NOMO-1 (cell line): ENCODE results near the gene SRGAP1.
"Not testable (repeated sequence)": the region's sequence is repeated elsewhere in the genome, so short reads cannot be mapped to it uniquely, and the experiment has no call there.

Experiments used
- DNase-seq, 2 experiments: peaks; one replicate each; lab custom pipeline; 2025; ENCODE audit not compliant: unreplicated experiment in 2 of 2; lab: John Stamatoyannopoulos, UW

The SRGAP1 gene

GRCh38 chr12:63997198-63997597 is 152.7 kb downstream of the SRGAP1 start:
- DNase-seq, result no peak

GRCh38 chr12:63998584-63998983 is 154.1 kb downstream of the SRGAP1 start:
- no peak for DNase-seq

GRCh38 chr12:63999853-64000252 is 155.4 kb downstream of the SRGAP1 start:
- DNase-seq, result no peak

- no peak for DNase-seq
These were observed 156.9 kb downstream of the SRGAP1 start for GRCh38 chr12:64001439-64001838.

GRCh38 chr12:64004641-64005040 is 160.1 kb downstream of the SRGAP1 start:
- DNase-seq, result no peak

GRCh38 chr12:64006211-64006825 is 161.8 kb downstream of the SRGAP1 start:
- no peak for DNase-seq

GRCh38 chr12:64007853-64008252 is 163.4 kb downstream of the SRGAP1 start:
- no peak for DNase-seq

GRCh38 chr12:64008596-64008995 is 164.1 kb downstream of the SRGAP1 start:
- DNase-seq, result no peak

GRCh38 chr12:64009321-64010068 is 165.0 kb downstream of the SRGAP1 start:
- DNase-seq, result no peak

GRCh38 chr12:64010069-64010686 is 165.7 kb downstream of the SRGAP1 start:
- no peak for DNase-seq

- DNase-seq, result no peak
These were observed 172.0 kb downstream of the SRGAP1 start for GRCh38 chr12:64016521-64016920.

- not testable (repeated sequence) for DNase-seq
These were observed 173.6 kb downstream of the SRGAP1 start for GRCh38 chr12:64018116-64018515.

GRCh38 chr12:64018524-64018923 is 174.0 kb downstream of the SRGAP1 start:
- DNase-seq, result no peak

GRCh38 chr12:64019101-64019500 is 174.6 kb downstream of the SRGAP1 start:
- DNase-seq, result no peak

- no peak for DNase-seq
These were observed 175.2 kb downstream of the SRGAP1 start for GRCh38 chr12:64019654-64020053.

- DNase-seq, result no peak
These were observed 180.9 kb downstream of the SRGAP1 start for GRCh38 chr12:64025174-64025958.

- no peak for DNase-seq
These were observed 182.8 kb downstream of the SRGAP1 start for GRCh38 chr12:64027311-64027710.

GRCh38 chr12:64028541-64028940 is 184.0 kb downstream of the SRGAP1 start:
- no peak for DNase-seq

GRCh38 chr12:64029013-64029857 is 184.7 kb downstream of the SRGAP1 start:
- DNase-seq, result no peak

- DNase-seq, result no peak
These were observed 185.7 kb downstream of the SRGAP1 start for GRCh38 chr12:64030155-64030554.
